Effector memory CD8-positive, alpha-beta T cell (primary cell): ENCODE measurements around the gene SUMO2.
"Not testable (repeated sequence)": the region's sequence is repeated elsewhere in the genome, so short reads cannot be mapped to it uniquely, and the experiment has no call there.

Experiments
- ATAC-seq: fragments of 150-1000 bp; cut with Tn5 transposase; replicated peaks from 2 replicates; pipeline ENCODE4 v1.10.0; 2021; ENCODE audit warnings: mild to moderate bottlenecking, moderate library complexity
- DNase-seq, 3 experiments: peaks; one replicate each; pipeline ENCODE4 v3.0.0; 2021
- H3K27ac Mint-ChIP-seq, 2 donors: one replicate each; pipeline ENCODE4 v1.8.0; 2022; ENCODE audit warnings: mild to moderate bottlenecking in 2 of 2, mixed read lengths in 2 of 2, moderate library complexity in 2 of 2
- H3K27me3 Mint-ChIP-seq, 2 donors: one replicate each; pipeline ENCODE4 v1.8.0; 2022; ENCODE audit warnings: mixed read lengths in 2 of 2
- H3K36me3 Mint-ChIP-seq: one replicate; pipeline ENCODE4 v1.8.0; 2022; ENCODE audit warnings: mild to moderate bottlenecking, moderate library complexity, mixed read lengths; ENCODE audit not compliant: insufficient read depth
- H3K4me1 Mint-ChIP-seq, 2 donors: one replicate each; pipeline ENCODE4 v1.8.0; 2022; ENCODE audit warnings: low read depth in 2 of 2, mixed read lengths in 2 of 2
- H3K4me3 Mint-ChIP-seq, 2 donors: one replicate each; pipeline ENCODE4 v1.8.0; 2022; ENCODE audit warnings: mild to moderate bottlenecking in 2 of 2, mixed read lengths in 2 of 2, moderate library complexity in 2 of 2
- H3K9me3 Mint-ChIP-seq, 2 donors: one replicate each; pipeline ENCODE4 v1.8.0; 2022; ENCODE audit warnings: mixed read lengths in 2 of 2

SUMO2 gene

DNA sequence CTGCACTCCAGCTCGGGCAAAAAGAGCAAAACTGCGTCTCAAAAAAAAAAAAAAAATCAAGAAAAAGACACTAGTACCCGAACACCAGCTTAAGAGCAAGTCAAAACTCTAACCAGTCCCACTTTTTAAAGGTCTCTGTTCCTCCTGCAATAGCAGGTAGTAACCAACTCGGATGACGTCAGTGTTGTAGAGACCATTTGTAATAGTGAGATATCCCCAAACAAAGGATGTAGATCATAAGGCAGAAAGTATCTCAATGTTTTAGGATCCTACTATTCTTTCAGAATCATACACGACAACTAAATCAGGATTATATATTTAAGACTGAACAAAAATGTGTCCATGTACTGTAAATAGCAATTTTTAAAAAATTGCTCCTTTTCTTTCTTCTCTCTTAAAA is 30.8 kb downstream of the SUMO2 start:
- Mint-ChIP-seq H3K4me3 (peak overlapping the region; percentile 89 to 96), H3K9me3 (no peaks in the 10 kb centered on the region), H3K27me3 (no peaks in the 10 kb centered on the region), H3K4me1 (peaks cover 20 to 38% of the 10 kb centered on the region in 2 donors), H3K27ac (peak overlapping the region in 1 of 2 donors; percentile 79), H3K36me3 (peaks cover 39% of the 10 kb centered on the region)
- no peak for ATAC-seq
- DNase-seq: no peak

DNA sequence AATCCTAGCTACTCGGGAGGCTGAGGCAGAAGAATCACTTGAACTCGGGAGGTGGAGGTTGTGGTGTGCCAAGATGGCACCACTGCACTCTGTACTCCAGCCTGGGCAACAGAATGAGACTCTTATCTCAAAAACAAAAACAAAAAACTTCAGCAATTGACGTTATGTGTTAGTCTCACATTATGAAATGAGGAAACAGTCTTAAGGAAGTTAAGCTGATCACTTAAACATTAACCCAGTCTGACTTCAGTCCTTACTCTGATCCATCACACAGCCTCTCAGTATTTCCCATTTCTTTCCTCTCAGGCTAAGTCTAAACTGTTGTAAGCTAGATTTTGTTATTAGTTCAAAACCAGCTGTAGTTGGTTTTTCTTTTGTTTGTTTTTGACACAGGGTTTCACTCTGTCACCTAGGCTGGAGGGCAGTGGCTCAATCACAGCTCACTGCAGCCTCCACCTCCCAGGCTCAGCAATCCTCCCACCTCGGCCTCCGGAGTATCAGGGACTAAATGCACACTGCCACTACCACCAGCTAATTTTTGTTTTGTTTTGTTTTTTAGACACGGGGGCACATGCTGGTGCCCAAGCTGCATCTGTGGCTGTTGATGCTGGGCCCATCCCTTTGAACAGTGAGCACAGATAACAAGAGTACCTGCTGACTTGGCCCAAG is 34.7 kb downstream of the SUMO2 start:
- no peak overlapping the region for H3K4me3 Mint-ChIP-seq
- H3K4me1 Mint-ChIP-seq: peaks cover 9 to 24% of the 10 kb centered on the region in 2 donors
- peaks cover 48% of the 10 kb centered on the region for H3K36me3 Mint-ChIP-seq
- no peaks in the 10 kb centered on the region for H3K9me3 Mint-ChIP-seq
- DNase-seq (no peak), ATAC-seq (no peak)
- H3K27me3 Mint-ChIP-seq: no peaks in the 10 kb centered on the region
- H3K27ac Mint-ChIP-seq: peak overlapping the region in 1 of 2 donors; percentile 15

DNA sequence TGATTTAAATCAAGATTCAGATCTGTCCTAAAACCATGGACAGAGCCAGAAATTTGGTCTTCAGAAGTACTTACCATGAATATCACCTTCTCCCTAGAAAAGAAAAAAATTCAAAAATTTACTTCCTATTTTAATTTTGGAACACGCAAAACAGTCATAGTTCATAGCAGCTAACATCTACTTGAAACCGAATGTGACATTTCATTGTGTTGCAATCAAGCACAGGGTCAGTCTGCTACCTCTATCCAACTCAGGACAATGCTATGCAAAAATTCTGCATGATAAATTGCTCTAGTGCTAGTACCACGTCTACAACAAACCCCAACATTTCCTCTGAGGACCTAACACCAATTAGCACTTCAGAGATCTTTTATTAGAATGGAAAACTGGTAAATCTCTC is 36.2 kb downstream of the SUMO2 start:
- no peaks in the 10 kb centered on the region for H3K9me3 Mint-ChIP-seq
- H3K4me3 Mint-ChIP-seq: no peak overlapping the region
- no peak for DNase-seq
- peaks cover 49% of the 10 kb centered on the region for H3K36me3 Mint-ChIP-seq
- H3K27ac Mint-ChIP-seq: no peak overlapping the region
- peaks cover 0 to 13% of the 10 kb centered on the region in 2 donors for H3K4me1 Mint-ChIP-seq
- no peaks in the 10 kb centered on the region for H3K27me3 Mint-ChIP-seq
- no peak for ATAC-seq

DNA sequence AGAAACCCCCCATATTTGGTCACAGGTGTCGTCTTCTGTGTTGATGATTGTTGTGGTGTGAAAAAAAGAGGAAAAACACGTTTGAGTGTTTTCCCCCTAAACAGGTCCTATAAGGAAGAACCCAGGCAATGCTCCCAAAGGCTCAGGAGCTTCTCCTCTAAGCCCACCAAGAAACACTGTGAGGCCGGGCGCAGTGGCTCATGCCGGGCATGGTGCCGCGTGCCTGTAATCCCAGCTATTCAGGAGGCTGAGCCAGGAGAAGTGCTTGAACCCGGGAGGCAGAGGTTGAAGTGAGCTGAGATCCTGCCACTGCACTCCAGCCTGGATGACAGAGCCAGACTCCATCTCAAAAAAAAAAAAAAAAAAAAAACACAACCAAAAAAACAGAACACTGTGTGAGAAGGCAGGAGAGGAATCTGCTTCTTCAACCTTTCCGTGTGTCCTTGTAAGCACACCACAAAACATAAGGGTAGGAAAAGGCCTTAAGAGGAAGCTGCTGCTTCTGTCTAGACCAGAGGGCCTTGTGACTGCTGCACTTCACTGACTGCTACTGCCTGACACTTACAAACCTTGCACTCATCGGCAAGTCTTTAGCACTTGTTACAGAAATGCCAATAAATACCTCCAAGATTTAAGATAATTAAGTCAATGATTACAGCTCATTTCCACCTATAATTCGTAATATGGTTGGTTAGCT is 37.8 kb downstream of the SUMO2 start:
- peaks cover 50% of the 10 kb centered on the region for H3K36me3 Mint-ChIP-seq
- no peaks in the 10 kb centered on the region for H3K9me3 Mint-ChIP-seq
- H3K27ac Mint-ChIP-seq: no peak overlapping the region
- no peaks in the 10 kb centered on the region for H3K27me3 Mint-ChIP-seq
- ATAC-seq (no peak), DNase-seq (no peak)
- H3K4me3 Mint-ChIP-seq: no peak overlapping the region
- peaks cover 8 to 20% of the 10 kb centered on the region in 2 donors for H3K4me1 Mint-ChIP-seq

DNA sequence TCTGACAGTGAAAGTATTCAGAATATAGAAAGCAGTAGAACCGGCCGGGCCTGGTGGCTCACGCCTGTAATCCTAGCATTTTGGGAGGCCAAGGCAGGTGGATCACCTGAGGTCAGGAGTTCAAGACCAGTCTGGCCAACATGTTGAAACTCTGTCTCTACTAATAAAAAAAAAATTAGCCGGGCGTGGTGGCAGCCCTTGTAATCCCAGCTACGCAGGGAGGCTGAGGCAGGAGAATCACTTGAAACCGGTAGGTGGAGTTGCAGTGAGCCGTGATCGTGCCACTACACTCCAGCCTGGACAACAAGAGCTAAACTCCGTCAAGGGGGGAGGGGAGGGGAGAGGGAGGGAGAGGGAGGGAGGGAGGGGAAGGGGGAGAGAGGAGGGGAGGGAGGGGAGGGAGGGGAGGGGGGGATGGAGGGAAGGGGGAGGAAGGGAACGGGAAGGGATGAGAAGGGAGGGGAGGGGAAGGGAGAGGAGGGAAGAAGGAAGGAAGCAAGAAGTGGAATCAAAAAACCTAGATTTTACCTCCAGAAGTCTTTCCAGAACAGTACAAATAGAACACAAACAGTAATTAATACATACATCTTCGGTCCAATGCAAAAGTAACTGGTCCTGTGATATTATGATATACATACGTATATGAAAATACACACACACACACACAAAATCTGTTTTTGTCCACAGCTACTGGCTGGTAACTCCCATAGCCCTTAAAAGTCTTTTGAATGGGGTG is 40.4 kb downstream of the SUMO2 start:
- Mint-ChIP-seq H3K4me3 (no peak overlapping the region), H3K27me3 (no peaks in the 10 kb centered on the region), H3K4me1 (peaks cover 8 to 9% of the 10 kb centered on the region in 2 donors), H3K27ac (peak overlapping the region in 1 of 2 donors; percentile 87), H3K9me3 (no peaks in the 10 kb centered on the region), H3K36me3 (peaks cover 39% of the 10 kb centered on the region)
- DNase-seq: no peak
- no peak for ATAC-seq

DNA sequence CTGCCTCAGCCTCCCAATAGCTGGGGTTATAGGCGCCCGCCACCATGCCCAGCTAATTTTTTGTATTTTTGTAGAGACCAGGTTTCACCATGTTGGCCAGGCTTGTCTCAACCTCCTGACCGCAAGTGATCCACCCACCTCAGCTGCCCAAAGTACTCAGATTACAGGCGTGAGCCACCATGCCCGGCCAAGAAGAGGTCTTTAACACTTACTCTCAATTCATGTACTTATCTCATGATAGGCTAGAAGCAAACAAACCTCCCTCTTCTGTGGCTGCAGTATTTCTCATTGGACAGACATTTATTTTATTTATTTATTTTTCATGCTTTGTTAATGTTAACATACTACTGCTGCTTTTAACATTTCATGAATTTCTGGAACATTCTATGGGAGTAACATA is 44.2 kb downstream of the SUMO2 start:
- no peaks in the 10 kb centered on the region for H3K27me3 Mint-ChIP-seq
- ATAC-seq (no peak), DNase-seq (no peak)
- H3K9me3 Mint-ChIP-seq: no peaks in the 10 kb centered on the region
- H3K36me3 Mint-ChIP-seq: peaks cover 20% of the 10 kb centered on the region
- no peak overlapping the region for H3K27ac Mint-ChIP-seq
- H3K4me1 Mint-ChIP-seq: peaks cover 8 to 9% of the 10 kb centered on the region in 2 donors
- H3K4me3 Mint-ChIP-seq: no peak overlapping the region

DNA sequence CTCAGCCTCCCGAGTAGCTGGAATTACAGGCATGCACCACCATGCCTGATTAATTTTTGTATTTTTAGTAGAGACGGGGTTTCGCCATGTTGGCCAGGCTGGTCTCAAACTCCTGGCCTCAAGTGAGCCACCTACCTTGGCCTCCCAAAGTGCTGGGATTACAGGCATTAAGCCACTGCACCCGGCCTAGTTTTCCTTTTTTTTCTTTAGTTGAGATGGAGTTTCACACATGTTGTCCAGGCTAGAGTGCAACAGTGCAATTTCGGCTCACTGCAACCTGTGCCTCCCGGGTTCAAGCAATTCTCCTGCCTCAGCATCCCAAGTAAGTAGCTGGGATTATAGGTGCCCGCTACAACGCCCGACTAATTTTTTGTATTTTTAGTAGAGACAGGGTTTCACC is 45.0 kb downstream of the SUMO2 start:
- not testable (repeated sequence) for H3K4me3 Mint-ChIP-seq, H3K27me3 Mint-ChIP-seq, H3K9me3 Mint-ChIP-seq, ATAC-seq, DNase-seq, H3K4me1 Mint-ChIP-seq
- Mint-ChIP-seq H3K27ac (peak overlapping the region in 1 of 2 donors; percentile 44), H3K36me3 (peaks cover 17% of the 10 kb centered on the region)

DNA sequence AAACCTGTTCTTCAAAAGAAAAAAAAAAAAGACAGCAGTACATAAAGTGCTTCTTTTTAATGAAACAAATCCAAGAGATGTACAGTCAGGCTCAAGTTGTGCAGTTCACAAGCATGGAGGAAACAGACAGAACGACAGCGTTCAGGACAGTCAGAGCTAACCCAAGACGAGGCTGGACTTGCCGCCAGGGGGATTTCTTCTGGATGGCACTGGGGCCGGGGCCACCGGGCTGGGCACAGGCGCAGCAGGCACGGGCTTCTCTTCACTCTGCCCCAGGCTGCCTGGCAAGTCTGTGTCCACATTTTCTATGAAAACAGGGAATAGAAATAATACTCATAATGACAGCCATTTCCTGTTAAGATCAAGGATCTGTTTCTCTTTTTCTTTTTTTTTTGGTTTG is 46.8 kb downstream of the SUMO2 start:
- no peaks in the 10 kb centered on the region for H3K9me3 Mint-ChIP-seq
- no peak overlapping the region for H3K4me3 Mint-ChIP-seq
- H3K27ac Mint-ChIP-seq: peak overlapping the region in 1 of 2 donors; percentile 38
- no peak for ATAC-seq
- H3K36me3 Mint-ChIP-seq: peaks cover 14% of the 10 kb centered on the region
- no peak for DNase-seq
- H3K4me1 Mint-ChIP-seq: peaks cover 1 to 6% of the 10 kb centered on the region in 2 donors
- H3K27me3 Mint-ChIP-seq: no peaks in the 10 kb centered on the region

DNA sequence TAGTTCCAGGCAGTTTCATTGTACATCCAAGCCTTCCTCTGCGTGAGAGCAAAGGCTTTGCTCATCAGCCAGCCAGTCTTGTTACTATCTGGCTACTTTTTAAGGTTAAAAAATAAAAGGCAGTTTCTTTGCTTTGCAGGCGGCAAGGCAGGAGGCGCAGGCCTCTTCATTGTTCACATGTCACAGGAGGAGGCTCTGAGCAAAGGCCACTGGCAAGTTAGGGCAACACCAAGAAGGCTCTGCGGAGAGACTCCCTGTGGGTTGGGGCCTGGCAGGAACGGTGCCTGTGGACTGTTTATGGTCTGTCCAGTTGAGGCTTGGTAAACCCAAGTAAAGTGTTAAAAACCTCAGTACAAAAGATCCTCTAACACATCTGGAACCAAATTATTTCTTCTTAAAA is 47.3 kb downstream of the SUMO2 start:
- Mint-ChIP-seq H3K27ac (peak overlapping the region in 1 of 2 donors; percentile 38), H3K27me3 (no peaks in the 10 kb centered on the region), H3K4me1 (peaks cover 4 to 8% of the 10 kb centered on the region in 2 donors), H3K9me3 (no peaks in the 10 kb centered on the region), H3K4me3 (no peak overlapping the region), H3K36me3 (peaks cover 14% of the 10 kb centered on the region)
- DNase-seq (no peak), ATAC-seq (no peak)

DNA sequence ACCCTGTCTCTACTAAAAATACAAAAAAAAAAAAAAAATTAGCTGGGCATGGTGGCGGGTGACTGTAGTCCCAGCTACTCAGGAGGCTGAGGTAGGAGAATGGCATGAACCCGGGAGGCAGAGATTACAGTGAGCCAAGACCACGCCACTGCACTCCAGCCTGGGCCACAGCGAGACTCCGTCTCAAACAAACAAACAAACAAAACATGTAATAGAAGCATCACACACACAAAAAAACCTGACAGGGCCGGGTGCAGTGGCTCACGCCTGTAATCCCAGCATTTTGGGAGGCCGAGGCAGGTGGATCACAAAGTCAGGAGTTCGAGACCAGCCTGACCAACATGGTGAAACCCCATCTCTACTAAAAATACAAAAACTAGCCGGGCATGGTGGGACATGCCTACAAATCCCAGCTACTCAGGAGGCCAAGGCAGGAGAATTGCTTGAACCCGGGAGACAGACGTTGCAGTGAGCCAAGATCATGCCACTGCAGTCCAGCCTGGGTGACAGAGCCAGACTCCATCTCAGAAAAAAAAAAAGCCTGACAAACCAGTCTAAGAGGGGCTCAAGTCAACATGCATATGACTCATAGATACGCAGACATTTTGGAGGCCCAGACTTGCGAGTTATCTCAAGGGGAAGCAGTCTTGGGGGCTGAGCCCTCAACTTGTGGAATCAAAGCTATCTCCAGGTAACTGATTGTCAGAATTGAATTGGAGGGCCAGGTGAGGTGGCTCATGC is 49.0 kb downstream of the SUMO2 start:
- peak overlapping the region in 1 of 2 donors; percentile 8 for H3K4me3 Mint-ChIP-seq
- not testable (repeated sequence) for H3K9me3 Mint-ChIP-seq, DNase-seq, H3K27me3 Mint-ChIP-seq, ATAC-seq
- H3K36me3 Mint-ChIP-seq: peaks cover 15% of the 10 kb centered on the region
- peak overlapping the region in 1 of 2 donors; percentile 25 for H3K27ac Mint-ChIP-seq
- peaks cover 6 to 14% of the 10 kb centered on the region in 2 donors for H3K4me1 Mint-ChIP-seq

DNA sequence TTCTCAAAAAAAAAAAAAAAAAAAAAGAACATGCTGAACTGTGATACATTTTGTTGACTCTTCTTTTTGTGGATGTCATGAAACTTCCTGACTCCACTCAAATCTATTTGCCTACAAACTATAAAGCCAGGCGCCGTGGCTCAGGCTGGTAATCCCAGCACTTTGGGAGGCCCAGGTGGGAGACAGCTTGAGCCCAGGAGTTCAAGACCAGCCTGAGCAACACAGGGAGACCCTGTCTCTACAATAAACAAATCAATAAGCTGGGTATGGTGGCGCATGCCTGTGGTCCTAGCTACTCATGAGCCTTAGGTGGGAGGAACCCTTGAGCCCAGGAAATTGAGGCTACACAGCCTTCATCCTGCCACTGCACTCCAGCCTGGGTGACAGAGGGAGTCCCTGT is 49.8 kb downstream of the SUMO2 start:
- no peaks in the 10 kb centered on the region for H3K27me3 Mint-ChIP-seq
- peaks cover 8 to 16% of the 10 kb centered on the region in 2 donors for H3K4me1 Mint-ChIP-seq
- peaks cover 18% of the 10 kb centered on the region for H3K36me3 Mint-ChIP-seq
- no peak overlapping the region for H3K27ac Mint-ChIP-seq
- H3K9me3 Mint-ChIP-seq: no peaks in the 10 kb centered on the region
- DNase-seq (no peak), ATAC-seq (no peak)
- peak overlapping the region in 1 of 2 donors; percentile 8 for H3K4me3 Mint-ChIP-seq

DNA sequence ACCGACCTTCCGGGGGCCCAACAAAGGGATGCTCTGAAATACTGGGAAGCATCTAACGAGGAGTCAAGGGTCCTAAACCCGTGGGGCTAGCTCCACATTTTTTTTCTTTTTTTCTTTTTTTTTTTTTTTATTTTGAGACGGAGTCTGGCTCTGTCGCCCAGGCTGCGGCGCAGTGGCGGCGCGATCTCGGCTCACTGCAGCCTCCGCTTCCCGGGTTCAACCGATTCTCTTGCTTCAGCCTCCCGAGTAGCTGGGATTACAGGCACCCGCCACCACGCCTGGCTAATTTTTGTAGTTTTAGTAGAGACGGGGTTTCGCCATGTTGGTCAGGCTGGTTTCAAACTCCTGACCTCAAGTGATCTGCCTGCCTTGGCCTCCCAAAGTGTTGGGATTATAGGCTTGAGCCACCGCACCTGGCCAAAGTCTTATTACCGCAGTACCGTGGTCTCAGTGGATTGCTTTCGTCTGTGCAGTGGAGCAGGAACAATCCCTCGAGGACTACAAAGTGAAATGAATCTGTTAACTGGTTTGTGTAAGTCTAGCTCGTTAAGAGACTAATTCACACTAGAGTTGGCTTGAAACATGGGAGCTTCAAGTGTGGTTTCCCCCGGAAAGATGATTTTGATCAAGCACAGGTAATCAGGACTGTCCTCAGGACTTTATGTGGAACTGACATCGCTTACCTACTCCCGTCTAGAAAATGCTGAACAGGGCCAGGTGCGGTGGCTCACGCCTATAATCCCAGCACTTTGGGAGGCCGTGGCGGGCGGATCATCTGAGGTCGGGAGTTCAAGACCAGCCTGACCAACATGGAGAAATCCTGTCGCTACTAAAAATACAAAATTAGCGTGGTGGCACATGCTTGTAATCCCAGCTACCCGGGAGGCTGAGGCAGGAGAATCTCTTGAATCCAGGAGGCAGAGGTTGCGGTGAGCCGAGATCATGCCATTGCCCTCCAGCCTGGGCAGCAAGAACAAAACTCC is 50.5 kb downstream of the SUMO2 start:
- ATAC-seq, H3K9me3 Mint-ChIP-seq: not testable (repeated sequence)
- H3K36me3 Mint-ChIP-seq: peaks cover 18% of the 10 kb centered on the region

More for the DNA sequence above, 50.5 kb downstream of the SUMO2 start:
- Mint-ChIP-seq H3K4me1 (peaks cover 8 to 16% of the 10 kb centered on the region in 2 donors), H3K4me3 (peak overlapping the region; percentile 85 to 87), H3K27ac (peak overlapping the region; percentile 83 to 86)
- H3K27me3 Mint-ChIP-seq, DNase-seq: not testable (repeated sequence)
